SU-DHL-6 (cell line): ENCODE data around the gene PTPN11.

Experiments
- H2AFZ ChIP-seq: fragments of 200-600 bp; sonication (generic); 2 replicates; pipeline ENCODE4 v1.6.1; 2014; ENCODE audit warnings: low read depth, mild to moderate bottlenecking, moderate library complexity, mixed read lengths, antibody characterized with exemption, low read length; ENCODE audit not compliant: severe bottlenecking
- H3F3A ChIP-seq: fragments of 200-600 bp; shearing (Covaris generic); 2 replicates; pipeline ENCODE4 v1.6.0; 2016; ENCODE audit warnings: antibody characterized with exemption, mild to moderate bottlenecking; ENCODE audit not compliant: insufficient read depth
- H3K27ac ChIP-seq: fragments of 200-600 bp; sonication (generic); 2 replicates; pipeline ENCODE4 v1.5.1; 2016; ENCODE audit warnings: low read depth, mild to moderate bottlenecking, low read length, moderate library complexity, mixed read lengths
- H3K27me3 ChIP-seq: fragments of 200-600 bp; sonication (generic), shearing (Covaris generic); 2 replicates; pipeline ENCODE4 v1.6.0; 2014; ENCODE audit warnings: mild to moderate bottlenecking, low read length
- H3K36me3 ChIP-seq: fragments of 200-600 bp; sonication (generic); 2 replicates; pipeline ENCODE4 v1.6.1; 2014; ENCODE audit warnings: mild to moderate bottlenecking, low read length, mixed read lengths
- H3K4me2 ChIP-seq: fragments of 300-600, 200-600 bp; shearing (Covaris generic), sonication (generic); 2 replicates; pipeline ENCODE4 v1.6.0; 2014; ENCODE audit warnings: low read length, low read depth, mild to moderate bottlenecking; ENCODE audit not compliant: poor library complexity, severe bottlenecking
- H3K4me3 ChIP-seq: fragments of 200-600 bp; sonication (generic); 2 replicates; pipeline ENCODE4 v1.5.1; 2014; ENCODE audit warnings: antibody characterized with exemption, low read length, mild to moderate bottlenecking, mixed read lengths; ENCODE audit not compliant: insufficient read depth, poor library complexity, severe bottlenecking
- H3K79me2 ChIP-seq: fragments of 200-600 bp; sonication (generic); 2 replicates; pipeline ENCODE4 v1.6.1; 2014; ENCODE audit warnings: mild to moderate bottlenecking, low read length, moderate library complexity; ENCODE audit not compliant: insufficient read depth
- H3K9ac ChIP-seq: fragments of 200-600 bp; sonication (generic); 2 replicates; pipeline ENCODE4 v1.7.0; 2014; ENCODE audit warnings: mild to moderate bottlenecking, low read length
- H3K9me2 ChIP-seq: fragments of 200-600 bp; sonication (generic); replicated peaks from 2 replicates; pipeline ENCODE4 v1.6.1; 2014; ENCODE audit warnings: low read length; ENCODE audit not compliant: insufficient read depth
- H3K9me3 ChIP-seq: fragments of 200-600 bp; sonication (generic); 2 replicates; pipeline ENCODE4 v1.6.1; 2014; ENCODE audit warnings: low read length, mixed read lengths; ENCODE audit not compliant: insufficient read depth
- H4K20me1 ChIP-seq: fragments of 200-600 bp; sonication (generic); 2 replicates; pipeline ENCODE4 v1.6.1; 2014; ENCODE audit warnings: low read depth, mild to moderate bottlenecking, antibody characterized with exemption, low read length, moderate library complexity, mixed read lengths
- EZH2phosphoT487 ChIP-seq: fragments of 200-600 bp; sonication (generic), shearing (Covaris generic); conservative IDR thresholded peaks from 2 replicates; pipeline ENCODE4 v1.6.1; 2018; ENCODE audit warnings: mild to moderate bottlenecking, antibody characterized with exemption, low read length, moderate library complexity, mixed read lengths
- TF ChIP-seq, protein P1 (sequence below): fragments of 200-600 bp; sonication (generic); IDR thresholded peaks from one replicate; pipeline ENCODE4 v1.5.1; 2017; ENCODE audit warnings: antibody characterized with exemption, mild to moderate bottlenecking, low read length, moderate library complexity; ENCODE audit not compliant: insufficient read depth, poor library complexity, severe bottlenecking

PTPN11 gene

DNA sequence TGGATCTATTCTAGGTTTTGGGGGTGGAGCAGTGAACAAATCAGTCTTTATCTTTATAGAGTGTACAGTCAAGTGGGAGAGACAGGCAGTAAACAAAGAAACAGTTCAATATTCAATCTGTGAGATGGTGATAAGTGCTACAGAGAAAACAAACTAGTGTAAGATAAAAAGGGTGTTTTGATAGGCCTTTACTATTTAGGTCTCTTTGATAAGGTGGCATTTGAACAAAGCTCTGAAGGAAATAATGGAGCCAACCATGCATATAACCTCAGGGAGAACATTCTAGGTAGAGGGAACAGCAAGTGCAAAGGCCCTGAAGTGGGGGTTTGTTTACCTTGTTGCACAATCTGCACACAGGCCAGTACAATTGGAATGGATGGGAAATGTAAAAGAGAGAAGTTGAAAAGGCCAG lies 47.3 kb downstream of the PTPN11 start:
- H4K20me1 ChIP-seq, result no peaks in the 10 kb centered on the region
- H3K36me3 ChIP-seq, result 0 out of 2 replicates have a peak, but pooled peaks cover 2% of the 10 kb centered on the region
- H3K4me2 ChIP-seq, result no peak overlapping the region
- TF ChIP-seq, protein P1, sequence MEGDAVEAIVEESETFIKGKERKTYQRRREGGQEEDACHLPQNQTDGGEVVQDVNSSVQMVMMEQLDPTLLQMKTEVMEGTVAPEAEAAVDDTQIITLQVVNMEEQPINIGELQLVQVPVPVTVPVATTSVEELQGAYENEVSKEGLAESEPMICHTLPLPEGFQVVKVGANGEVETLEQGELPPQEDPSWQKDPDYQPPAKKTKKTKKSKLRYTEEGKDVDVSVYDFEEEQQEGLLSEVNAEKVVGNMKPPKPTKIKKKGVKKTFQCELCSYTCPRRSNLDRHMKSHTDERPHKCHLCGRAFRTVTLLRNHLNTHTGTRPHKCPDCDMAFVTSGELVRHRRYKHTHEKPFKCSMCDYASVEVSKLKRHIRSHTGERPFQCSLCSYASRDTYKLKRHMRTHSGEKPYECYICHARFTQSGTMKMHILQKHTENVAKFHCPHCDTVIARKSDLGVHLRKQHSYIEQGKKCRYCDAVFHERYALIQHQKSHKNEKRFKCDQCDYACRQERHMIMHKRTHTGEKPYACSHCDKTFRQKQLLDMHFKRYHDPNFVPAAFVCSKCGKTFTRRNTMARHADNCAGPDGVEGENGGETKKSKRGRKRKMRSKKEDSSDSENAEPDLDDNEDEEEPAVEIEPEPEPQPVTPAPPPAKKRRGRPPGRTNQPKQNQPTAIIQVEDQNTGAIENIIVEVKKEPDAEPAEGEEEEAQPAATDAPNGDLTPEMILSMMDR, result no peak
- no peak for TF ChIP-seq EZH2phosphoT487
- no peaks in the 10 kb centered on the region for H3F3A ChIP-seq
- no peaks in the 10 kb centered on the region for H3K79me2 ChIP-seq
- no peak overlapping the region for H3K9ac ChIP-seq
- H3K4me3 ChIP-seq, result no peak overlapping the region
- H3K9me3 ChIP-seq, result no peaks in the 10 kb centered on the region
- no peaks in the 10 kb centered on the region for H3K9me2 ChIP-seq
- no peak overlapping the region for H2AFZ ChIP-seq
- no peak overlapping the region for H3K27ac ChIP-seq
- H3K27me3 ChIP-seq, result no peaks in the 10 kb centered on the region

GRCh38 chr12:112466835-112467234 lies 48.1 kb downstream of the PTPN11 start:
- Histone ChIP-seq H3K9ac (no peak overlapping the region), H3F3A (no peaks in the 10 kb centered on the region; the same call in 1 of the 2 replicates), H3K4me3 (no peak overlapping the region), H4K20me1 (no peaks in the 10 kb centered on the region), H3K27ac (no peak overlapping the region), H3K4me2 (no peak overlapping the region), H3K9me3 (no peaks in the 10 kb centered on the region), H3K9me2 (no peaks in the 10 kb centered on the region), H3K27me3 (no peaks in the 10 kb centered on the region), H3K79me2 (no peaks in the 10 kb centered on the region), H3K36me3 (0 out of 2 replicates have a peak, but pooled peaks cover 2% of the 10 kb centered on the region), H2AFZ (no peak overlapping the region)
- TF ChIP-seq, protein P1, result no peak
- no peak for TF ChIP-seq EZH2phosphoT487

GRCh38 chr12:112468046-112468445 lies 49.3 kb downstream of the PTPN11 start:
- Histone ChIP-seq H3K9me2 (no peaks in the 10 kb centered on the region), H3K27me3 (no peaks in the 10 kb centered on the region), H3K9me3 (no peaks in the 10 kb centered on the region), H3K9ac (no peak overlapping the region), H3F3A (no peaks in the 10 kb centered on the region; the same call in 1 of the 2 replicates), H2AFZ (no peak overlapping the region), H3K36me3 (0 out of 2 replicates have a peak, but pooled peaks cover 3% of the 10 kb centered on the region), H4K20me1 (no peaks in the 10 kb centered on the region), H3K79me2 (0 out of 2 replicates have a peak, but pooled peaks cover under 1% of the 10 kb centered on the region), H3K4me3 (no peak overlapping the region), H3K4me2 (no peak overlapping the region), H3K27ac (no peak overlapping the region)
- TF ChIP-seq EZH2phosphoT487, result no peak
- TF ChIP-seq, protein P1, result no peak
